GM21529 (cell line): ENCODE measurements around the gene TEAD1.

Experiments used
- ATAC-seq: cut with Tn5 transposase; IDR thresholded peaks from one replicate; pipeline ENCODE4 v1.9.1; 2021; ENCODE audit not compliant: unreplicated experiment

TEAD1 gene

GRCh38 chr11:12761029-12761428 lies 86.8 kb downstream of the TEAD1 start:
- ATAC-seq = no peak

DNA sequence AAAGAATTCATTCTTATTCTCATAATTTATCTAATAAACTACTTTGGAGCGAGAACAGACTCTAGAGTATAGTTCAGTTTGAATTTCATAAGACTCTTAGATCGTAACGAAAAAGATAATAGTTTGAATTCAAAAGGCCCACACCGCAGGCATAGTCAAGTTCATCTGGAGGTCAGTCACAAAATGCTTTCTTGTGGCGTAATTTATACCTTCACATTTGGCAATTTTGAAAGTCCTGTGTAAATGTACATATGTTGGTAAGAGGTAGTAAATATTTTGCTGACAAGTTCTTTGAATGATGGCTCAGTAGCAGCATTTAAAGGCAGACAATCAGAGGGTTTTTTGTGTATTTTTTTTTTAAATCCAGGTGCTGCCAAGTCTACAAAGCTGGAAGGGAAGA lies 88.1 kb downstream of the TEAD1 start:
- ATAC-seq = no peak

DNA sequence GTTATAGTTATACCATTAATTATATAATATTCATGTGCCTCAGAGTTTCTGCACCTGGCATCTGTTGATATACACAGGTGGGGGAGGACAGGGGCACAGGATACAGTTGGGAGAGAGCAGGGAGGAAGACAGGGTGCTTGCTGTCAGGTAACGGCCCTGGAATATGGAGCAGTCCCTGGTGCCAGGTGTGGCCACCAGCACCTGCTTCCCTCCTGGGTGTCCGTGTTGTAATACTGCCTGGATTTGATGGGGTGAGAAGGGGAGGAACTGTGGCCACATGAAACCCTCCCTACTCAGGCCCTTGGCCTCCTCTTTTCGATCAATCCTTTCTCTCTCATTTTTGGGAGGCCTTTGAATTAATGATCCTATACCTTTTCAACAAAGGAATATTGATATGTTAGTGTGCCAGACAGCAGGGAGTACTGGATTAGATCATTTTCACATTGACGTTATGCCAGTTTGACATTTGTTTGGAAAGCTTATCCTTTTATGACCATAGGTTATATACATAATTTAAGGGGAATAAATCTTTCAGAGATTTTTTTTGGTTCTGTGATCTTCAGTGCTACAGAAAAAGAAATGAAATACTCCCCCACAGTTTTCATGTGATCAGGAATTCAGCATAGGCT lies 88.6 kb downstream of the TEAD1 start:
- no peak for ATAC-seq

DNA sequence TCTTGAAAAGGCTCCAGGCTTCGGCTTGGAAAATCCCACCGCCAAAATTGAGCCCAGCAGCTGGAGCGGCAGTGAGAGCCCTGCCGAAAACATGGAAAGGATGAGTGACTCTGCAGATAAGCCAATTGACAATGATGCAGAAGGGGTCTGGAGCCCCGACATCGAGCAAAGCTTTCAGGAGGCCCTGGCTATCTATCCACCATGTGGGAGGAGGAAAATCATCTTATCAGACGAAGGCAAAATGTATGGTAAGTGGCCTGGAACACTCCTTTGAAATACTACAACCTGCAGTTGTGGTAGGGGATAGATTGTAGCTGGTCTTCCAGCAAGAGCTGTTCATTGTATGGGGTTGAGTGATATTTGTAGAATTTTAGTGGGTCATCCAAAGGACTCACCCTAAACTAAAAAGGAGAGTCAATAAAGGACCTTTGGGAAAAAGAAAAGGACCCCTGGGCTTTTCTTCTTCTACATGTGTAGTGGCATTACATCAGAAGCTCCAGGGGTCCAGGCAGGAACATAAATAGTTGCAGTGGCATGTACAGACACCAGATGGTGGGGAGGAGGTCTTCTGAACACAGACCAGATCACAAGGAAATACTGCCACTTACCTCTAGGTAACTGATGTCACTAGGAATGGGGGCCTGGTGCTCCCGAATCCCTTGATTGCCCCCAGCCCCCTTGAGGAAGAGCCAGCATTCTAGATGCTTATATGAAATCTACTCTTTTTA lies 90.1 kb downstream of the TEAD1 start:
- ATAC-seq = no peak

DNA sequence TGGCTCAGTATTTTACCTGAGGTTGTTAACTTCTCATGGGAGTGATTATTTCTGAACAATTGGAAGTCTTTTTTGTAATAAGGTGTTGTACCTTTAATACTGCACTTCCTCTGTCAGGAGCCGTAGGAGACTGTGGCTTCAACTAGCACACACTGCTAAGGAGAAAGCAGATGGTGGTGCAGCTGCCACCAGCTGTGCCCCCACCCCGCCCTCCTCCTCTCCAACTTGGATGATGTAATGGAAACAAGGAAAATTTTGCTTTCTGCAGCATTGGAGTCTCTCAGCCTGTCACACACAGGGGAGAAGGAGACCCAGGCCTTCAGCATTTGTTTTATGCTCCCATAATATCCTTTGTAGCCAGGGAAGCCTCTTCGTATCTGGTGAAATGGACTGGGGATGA lies 91.2 kb downstream of the TEAD1 start:
- no peak for ATAC-seq

GRCh38 chr11:12767027-12767426 lies 92.8 kb downstream of the TEAD1 start:
- ATAC-seq = no peak

- ATAC-seq = no peak
Measured at GRCh38 chr11:12767577-12767976, 93.4 kb downstream of the TEAD1 start.

DNA sequence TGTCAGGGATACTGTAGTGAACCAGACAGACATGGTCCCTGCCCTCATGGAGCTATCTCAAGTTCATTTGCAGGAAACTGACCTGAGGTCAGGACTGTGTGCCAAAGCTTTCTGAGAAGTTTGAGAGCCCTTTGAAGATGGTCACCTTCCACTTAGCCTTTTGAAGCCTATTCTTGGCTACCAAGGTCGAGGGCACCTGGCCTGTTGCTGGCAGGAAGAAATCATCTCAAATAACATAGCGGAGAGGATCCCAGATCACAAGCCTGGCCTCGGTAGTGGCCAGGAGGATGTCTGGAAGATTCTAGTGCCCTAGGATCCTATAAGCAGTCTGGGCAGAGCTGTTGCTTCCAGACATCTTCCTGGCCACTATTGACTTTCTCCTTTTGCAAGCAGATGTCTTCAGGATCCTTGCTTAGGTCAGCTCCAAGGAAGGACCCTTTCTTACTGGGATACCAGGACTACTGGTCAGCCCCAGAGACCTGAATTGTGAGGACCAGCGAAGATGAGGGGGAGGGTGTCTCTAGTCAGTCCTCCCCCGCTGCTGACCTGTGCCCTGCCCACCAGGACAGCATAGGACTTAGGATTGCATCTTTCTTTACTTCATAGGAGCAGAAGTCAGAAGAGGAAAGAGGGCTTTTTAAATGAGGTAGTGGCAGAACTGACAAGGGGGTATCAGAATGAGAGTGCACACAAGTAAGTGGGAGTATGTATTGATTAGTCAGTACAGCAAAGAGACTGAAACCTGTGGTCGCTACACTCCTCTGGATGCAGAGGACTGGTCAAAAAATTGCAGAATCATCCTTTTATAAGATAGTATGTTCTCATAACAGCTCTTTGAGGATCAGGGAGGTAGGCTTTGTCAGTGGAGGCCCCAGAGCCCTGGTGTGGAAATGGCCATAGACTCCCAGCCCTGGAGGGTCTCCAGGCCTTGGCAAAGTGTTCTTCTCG lies 94.8 kb downstream of the TEAD1 start:
- peak; percentile 78 for ATAC-seq

DNA sequence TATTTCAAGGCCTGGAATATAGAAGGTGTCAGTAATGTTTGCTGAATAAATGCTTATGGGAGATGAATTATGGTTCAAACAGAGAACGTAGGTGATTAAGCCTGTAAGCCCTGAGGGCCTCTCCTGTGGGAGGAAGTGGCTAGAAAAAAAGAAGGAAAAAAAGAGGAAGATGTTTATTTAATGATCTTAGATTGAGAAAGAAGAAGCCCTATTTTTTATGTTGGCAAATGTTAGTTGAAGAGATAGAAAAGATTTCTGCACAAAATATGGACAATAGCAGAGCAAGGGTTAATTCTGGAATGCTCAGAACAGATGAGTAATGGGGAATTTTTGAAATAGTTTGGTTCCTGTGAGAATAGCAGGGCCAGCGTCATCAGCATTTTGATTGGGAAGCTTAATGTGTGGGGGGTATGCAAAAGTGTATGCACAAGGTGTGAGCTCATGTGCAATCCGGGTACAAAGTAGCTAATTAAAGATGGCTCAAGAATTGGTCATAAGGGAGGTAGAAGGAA lies 95.7 kb downstream of the TEAD1 start:
- ATAC-seq = no peak

DNA sequence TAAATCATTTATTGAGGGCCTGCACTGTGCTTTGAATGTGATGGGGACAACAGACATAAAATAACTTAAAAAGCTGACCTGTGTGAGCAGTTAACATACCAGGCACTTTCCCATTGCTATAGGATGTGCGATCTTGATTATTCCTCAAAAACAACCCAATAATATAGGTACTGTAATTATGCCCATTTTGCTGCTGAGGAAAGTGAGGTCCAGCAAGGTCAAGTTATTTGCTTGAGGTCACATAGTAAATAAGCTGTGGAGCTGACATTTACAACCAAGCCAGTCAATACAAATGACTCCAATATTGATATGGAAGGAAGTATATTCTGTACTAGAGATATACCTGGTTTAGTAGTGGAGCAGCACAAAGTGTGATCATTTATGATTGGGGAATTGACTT lies 96.2 kb downstream of the TEAD1 start:
- no peak for ATAC-seq

DNA sequence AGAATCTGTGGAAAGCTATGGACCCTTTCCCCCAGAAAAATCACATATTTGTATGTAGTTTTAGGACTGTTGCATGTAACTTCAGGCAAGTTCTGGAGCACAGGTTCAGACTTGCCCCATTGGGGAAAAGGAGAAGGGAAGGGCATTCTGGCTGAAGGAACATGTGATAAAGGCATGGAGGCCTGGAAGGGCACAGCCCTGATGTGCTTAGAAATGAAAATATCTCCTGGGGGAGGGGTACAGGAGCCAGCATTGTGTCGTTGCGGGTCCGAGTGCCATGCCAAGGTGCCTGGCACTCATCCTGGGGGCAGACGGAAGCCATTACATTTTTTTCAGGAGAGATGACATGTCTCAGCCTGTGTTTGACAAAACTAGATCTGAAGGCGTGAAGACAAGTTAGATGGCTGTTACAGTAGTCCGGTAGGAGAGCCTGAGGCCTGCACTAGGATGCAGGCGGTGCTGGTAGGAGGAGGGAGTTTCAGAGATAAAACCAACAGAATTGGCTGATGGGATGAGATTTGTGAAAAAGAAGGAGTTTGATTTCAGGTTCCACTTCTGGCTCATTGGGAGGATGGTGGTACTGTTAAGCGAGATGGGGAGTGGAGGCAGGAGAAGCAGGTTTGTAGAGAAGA lies 96.9 kb downstream of the TEAD1 start:
- no peak for ATAC-seq

DNA sequence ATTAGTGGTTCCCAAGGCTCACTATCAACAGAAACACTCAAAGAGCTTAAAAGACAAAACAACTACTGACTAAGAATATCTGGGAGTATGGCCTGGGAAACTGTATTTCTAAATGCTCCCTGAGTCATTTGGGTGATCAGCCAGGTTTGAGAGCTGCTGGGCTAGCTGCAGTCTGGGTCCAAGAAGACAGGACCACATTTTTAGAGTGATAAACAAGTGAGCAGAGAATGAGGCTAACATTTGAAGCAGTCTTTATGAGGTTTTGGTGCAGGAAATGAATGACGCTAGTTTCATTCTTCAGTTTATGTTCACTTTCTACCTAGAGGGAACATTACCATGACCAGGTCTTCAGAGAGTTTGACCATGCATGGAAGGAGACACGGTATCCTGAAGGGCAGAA lies 97.7 kb downstream of the TEAD1 start:
- ATAC-seq = no peak

DNA sequence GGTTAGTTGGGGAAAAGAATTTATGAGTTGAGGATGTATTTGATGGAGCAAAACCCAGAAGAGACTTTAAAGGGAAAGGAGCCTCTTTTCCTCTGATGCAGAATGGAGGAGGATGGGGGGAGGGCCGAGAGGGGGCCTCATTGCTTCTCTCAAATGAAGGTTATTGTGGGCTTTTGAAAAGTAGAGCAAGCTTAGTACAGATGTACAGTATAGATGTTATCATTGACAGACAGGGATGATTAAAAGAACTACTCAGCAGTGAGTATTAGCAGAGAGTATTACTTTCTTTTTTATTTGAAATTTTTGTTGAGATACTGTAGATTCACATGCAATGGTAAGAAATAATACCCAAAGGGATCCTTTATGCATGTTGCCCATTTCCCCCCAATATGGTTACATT lies 98.1 kb downstream of the TEAD1 start:
- ATAC-seq = no peak

DNA sequence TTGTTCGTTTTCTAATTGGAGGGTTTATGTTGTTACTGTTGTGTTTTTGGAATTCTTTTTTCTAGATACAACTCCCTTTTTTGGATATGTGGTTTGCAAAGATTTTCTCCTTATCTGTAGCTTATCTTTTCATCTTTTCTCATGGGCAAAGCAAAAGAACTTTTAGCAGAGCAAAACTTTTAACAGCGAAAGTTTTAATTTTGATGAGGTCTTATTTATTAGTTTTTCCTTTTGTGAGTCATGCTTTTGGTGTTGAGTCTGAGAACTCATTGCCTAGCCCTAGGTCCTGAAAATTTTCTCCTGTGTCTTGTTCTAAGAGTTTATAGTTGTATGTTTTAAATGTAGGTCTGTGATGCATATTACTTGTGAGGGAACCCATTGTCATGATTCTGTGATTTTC lies 99.4 kb downstream of the TEAD1 start:
- no peak for ATAC-seq

GRCh38 chr11:12775955-12776354 lies 101.7 kb downstream of the TEAD1 start:
- no peak for ATAC-seq

DNA sequence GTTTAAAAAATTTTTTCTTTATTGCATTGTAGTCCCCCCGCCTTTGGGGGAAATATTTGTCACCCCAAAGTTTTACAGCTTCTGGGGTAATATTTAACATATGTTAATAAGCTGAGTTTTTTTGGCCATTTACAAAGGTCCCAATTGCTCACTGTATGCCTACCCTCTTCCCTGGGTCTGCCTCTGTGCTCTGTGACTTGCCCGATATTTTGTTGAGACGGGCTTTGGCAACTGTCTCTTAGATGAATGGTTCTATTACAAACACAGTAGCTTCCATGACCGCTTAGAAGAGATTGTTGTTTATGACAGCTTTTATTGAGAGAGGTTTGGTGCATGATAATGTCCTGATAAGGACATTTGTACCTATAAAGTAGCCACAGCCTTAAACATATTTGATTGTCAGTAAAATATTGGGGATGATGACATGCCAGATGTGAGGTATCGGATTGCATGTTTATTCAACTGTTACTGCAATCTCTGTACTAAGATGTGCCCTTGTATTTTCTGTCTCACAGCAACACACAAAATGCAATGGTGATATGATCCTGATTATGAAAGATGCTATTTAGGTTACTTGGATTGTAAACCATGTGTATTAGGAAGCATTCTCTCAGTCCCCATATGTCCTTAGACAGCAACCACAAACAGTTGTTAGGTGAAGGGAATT lies 103.1 kb downstream of the TEAD1 start:
- ATAC-seq = no peak

- no peak for ATAC-seq
Measured at GRCh38 chr11:12778240-12778905, 104.2 kb downstream of the TEAD1 start.

GRCh38 chr11:12783765-12784164 lies 109.5 kb downstream of the TEAD1 start:
- ATAC-seq = no peak

GRCh38 chr11:12784445-12784844 lies 110.2 kb downstream of the TEAD1 start:
- no peak for ATAC-seq

GRCh38 chr11:12784987-12785386 lies 110.8 kb downstream of the TEAD1 start:
- ATAC-seq = no peak
